GM21576 (cell line): ENCODE measurements around the gene ENPP1.
"Not testable (repeated sequence)": the region's sequence is repeated elsewhere in the genome, so short reads cannot be mapped to it uniquely, and the experiment has no call there.

Experiments used
- ATAC-seq: cut with Tn5 transposase; IDR thresholded peaks from one replicate; pipeline ENCODE4 v1.9.1; 2021; ENCODE audit warnings: mild to moderate bottlenecking, moderate library complexity; ENCODE audit not compliant: unreplicated experiment

Gene ENPP1

GRCh38 chr6:131828080-131828479 lies 20.3 kb downstream of the ENPP1 start:
- ATAC-seq = no peak

- ATAC-seq = no peak
Observed at GRCh38 chr6:131828951-131829350, 21.1 kb downstream of the ENPP1 start.

GRCh38 chr6:131831392-131831791 lies 23.6 kb downstream of the ENPP1 start:
- ATAC-seq = no peak

GRCh38 chr6:131831886-131832285 lies 24.1 kb downstream of the ENPP1 start:
- no peak for ATAC-seq

GRCh38 chr6:131832363-131832762 lies 24.5 kb downstream of the ENPP1 start:
- no peak for ATAC-seq

- ATAC-seq = no peak
Observed at GRCh38 chr6:131838051-131838450, 30.2 kb downstream of the ENPP1 start.

- no peak for ATAC-seq
Observed at GRCh38 chr6:131839388-131839787, 31.6 kb downstream of the ENPP1 start.

- no peak for ATAC-seq
Observed at GRCh38 chr6:131840441-131840840, 32.6 kb downstream of the ENPP1 start.

GRCh38 chr6:131840936-131841583 lies 33.2 kb downstream of the ENPP1 start:
- no peak for ATAC-seq

GRCh38 chr6:131843768-131844167 lies 35.9 kb downstream of the ENPP1 start:
- no peak for ATAC-seq

GRCh38 chr6:131844243-131844841 lies 36.5 kb downstream of the ENPP1 start:
- no peak for ATAC-seq

GRCh38 chr6:131846023-131846663 lies 38.3 kb downstream of the ENPP1 start:
- no peak for ATAC-seq

- ATAC-seq = no peak
Observed at GRCh38 chr6:131846905-131847304, 39.1 kb downstream of the ENPP1 start.

GRCh38 chr6:131849799-131850198 lies 42.0 kb downstream of the ENPP1 start:
- no peak for ATAC-seq

GRCh38 chr6:131851049-131851769 lies 43.4 kb downstream of the ENPP1 start:
- no peak for ATAC-seq

- no peak for ATAC-seq
Observed at GRCh38 chr6:131852200-131852599, 44.4 kb downstream of the ENPP1 start.

- no peak for ATAC-seq
Observed at GRCh38 chr6:131854803-131855202, 47.0 kb downstream of the ENPP1 start.

GRCh38 chr6:131858765-131859415 lies 51.1 kb downstream of the ENPP1 start:
- no peak for ATAC-seq

- ATAC-seq = not testable (repeated sequence)
Observed at GRCh38 chr6:131859658-131860057, 51.8 kb downstream of the ENPP1 start.

GRCh38 chr6:131861381-131861780 lies 53.6 kb downstream of the ENPP1 start:
- ATAC-seq = no peak

- no peak for ATAC-seq
Observed at GRCh38 chr6:131862476-131862875, 54.7 kb downstream of the ENPP1 start.
